HEK293 (cell line): ENCODE data around the gene MUTYH.

Experiments
- CTCF ChIA-PET: fragments of 350-600 bp; formaldehyde crosslinking; extraction: SDS; loops from one replicate; lab custom pipeline; 2021; ENCODE audit warnings: antibody characterized with exemption; lab: Yijun Ruan, JAX
- POLR2A ChIA-PET: fragments of 300-600 bp; formaldehyde crosslinking; extraction: SDS; loops from one replicate; lab custom pipeline; 2020; ENCODE audit warnings: antibody characterized with exemption, inconsistent platforms; lab: Yijun Ruan, JAX
- H3K27ac ChIP-seq: fragments of 200-500 bp; sonication (Bioruptor generic); 2 replicates; pipeline ENCODE4 v1.5.1; 2014; ENCODE audit warnings: low read depth, low read length, control low read depth, inconsistent platforms; ENCODE audit errors: extremely low read depth
- H3K36me3 ChIP-seq, 2 experiments: fragments of 200-500 bp in 1 of 2; sonication (Bioruptor generic) in 1 of 2; 1 replicate in 1 of 2; 2 replicates in 1 of 2; pipeline ENCODE4 v1.5.1; 2014 to 2017; ENCODE audit warnings: inconsistent platforms in 2 of 2, low read length in 2 of 2; ENCODE audit not compliant: control insufficient read depth in 2 of 2, insufficient read depth in 1 of 2
- H3K4me1 ChIP-seq: fragments of 200-500 bp; sonication (Bioruptor generic); 2 replicates; pipeline ENCODE4 v1.5.1; 2014; ENCODE audit warnings: mild to moderate bottlenecking, low read length, inconsistent platforms; ENCODE audit not compliant: control insufficient read depth, insufficient read depth
- H3K4me3 ChIP-seq: 2 replicates; pipeline ENCODE4 v1.5.1; 2011; ENCODE audit warnings: low read depth, mild to moderate bottlenecking, control low read depth, low read length, moderate library complexity
- H3K9me3 ChIP-seq: fragments of 200-500 bp; sonication (Bioruptor generic); 2 replicates; pipeline ENCODE4 v1.5.1; 2014; ENCODE audit warnings: low read depth, low read length, inconsistent platforms; ENCODE audit not compliant: control insufficient read depth, insufficient read depth
- IKZF3 ChIP-seq: fragments of 450-650 bp; IDR thresholded peaks from 2 replicates; pipeline ENCODE4 v1.5.0; 2018; ENCODE audit warnings: missing biosample characterization, mild to moderate bottlenecking, missing genetic modification characterization, moderate library complexity
- MEIS1 ChIP-seq: sonication (generic); formaldehyde crosslinking; IDR thresholded peaks from 2 replicates; pipeline ENCODE4 v1.8.1; 2022; ENCODE audit warnings: missing genetic modification reagents, mild to moderate bottlenecking, borderline replicate concordance
- SALL2 ChIP-seq: fragments of 450-650 bp; formaldehyde crosslinking; IDR thresholded peaks from 2 replicates; pipeline ENCODE4 v1.5.0; 2017; ENCODE audit warnings: missing biosample characterization, mild to moderate bottlenecking, missing genetic modification characterization, borderline replicate concordance
- ZBTB20 ChIP-seq: fragments of 450-650 bp; formaldehyde crosslinking; IDR thresholded peaks from 2 replicates; pipeline ENCODE4 v1.5.1; 2016; ENCODE audit warnings: missing biosample characterization, missing genetic modification characterization
- ZFP3 ChIP-seq: fragments of 450-650 bp; formaldehyde crosslinking; IDR thresholded peaks from 2 replicates; pipeline ENCODE4 v1.5.1; 2016; ENCODE audit warnings: low read depth, missing biosample characterization, missing genetic modification characterization
- ZFP37 ChIP-seq: fragments of 450-650 bp; formaldehyde crosslinking; IDR thresholded peaks from 2 replicates; pipeline ENCODE4 v1.5.1; 2016; ENCODE audit warnings: missing biosample characterization, missing genetic modification characterization
- ZFP69B ChIP-seq: fragments of 450-650 bp; formaldehyde crosslinking; IDR thresholded peaks from 2 replicates; pipeline ENCODE4 v1.5.1; 2016; ENCODE audit warnings: missing biosample characterization, missing genetic modification characterization
- ZNF10 ChIP-seq: fragments of 450-650 bp; formaldehyde crosslinking; IDR thresholded peaks from 2 replicates; pipeline ENCODE4 v1.5.1; 2017; ENCODE audit warnings: missing biosample characterization, missing genetic modification characterization
- ZNF23 ChIP-seq: fragments of 450-650 bp; formaldehyde crosslinking; IDR thresholded peaks from 2 replicates; pipeline ENCODE4 v1.5.1; 2016; ENCODE audit warnings: missing biosample characterization, missing genetic modification characterization, borderline replicate concordance
- ZNF324 ChIP-seq: fragments of 450-650 bp; formaldehyde crosslinking; IDR thresholded peaks from 2 replicates; pipeline ENCODE4 v1.5.1; 2016; ENCODE audit warnings: missing biosample characterization, missing genetic modification characterization
- ZNF404 ChIP-seq: fragments of 450-650 bp; formaldehyde crosslinking; IDR thresholded peaks from 2 replicates; pipeline ENCODE4 v1.5.1; 2017; ENCODE audit warnings: missing biosample characterization, missing genetic modification characterization
- ZNF426 ChIP-seq: fragments of 450-650 bp; formaldehyde crosslinking; IDR thresholded peaks from 2 replicates; pipeline ENCODE4 v1.5.1; 2017; ENCODE audit warnings: missing biosample characterization, missing genetic modification characterization, mild to moderate bottlenecking, inconsistent platforms, moderate library complexity
- ZNF473 ChIP-seq: fragments of 450-650 bp; formaldehyde crosslinking; IDR thresholded peaks from 2 replicates; pipeline ENCODE4 v1.5.1; 2017; ENCODE audit warnings: missing biosample characterization, missing genetic modification characterization
- ZNF776 ChIP-seq: fragments of 450-650 bp; formaldehyde crosslinking; IDR thresholded peaks from 2 replicates; pipeline ENCODE4 v1.5.0; 2017; ENCODE audit warnings: missing biosample characterization, missing genetic modification characterization, borderline replicate concordance
- ZNF792 ChIP-seq: fragments of 450-650 bp; formaldehyde crosslinking; IDR thresholded peaks from 2 replicates; pipeline ENCODE4 v1.5.1; 2016; ENCODE audit warnings: missing biosample characterization, missing genetic modification characterization
- TF ChIP-seq, protein P1 (sequence below): fragments of 450-650 bp; formaldehyde crosslinking; IDR thresholded peaks from 2 replicates; pipeline ENCODE4 v1.5.1; 2016; ENCODE audit warnings: missing biosample characterization, missing genetic modification characterization, low read depth
- TF ChIP-seq, protein P2 (sequence below): fragments of 450-650 bp; formaldehyde crosslinking; IDR thresholded peaks from 2 replicates; pipeline ENCODE4 v1.5.1; 2016; ENCODE audit warnings: missing biosample characterization, missing genetic modification characterization

Gene MUTYH

DNA sequence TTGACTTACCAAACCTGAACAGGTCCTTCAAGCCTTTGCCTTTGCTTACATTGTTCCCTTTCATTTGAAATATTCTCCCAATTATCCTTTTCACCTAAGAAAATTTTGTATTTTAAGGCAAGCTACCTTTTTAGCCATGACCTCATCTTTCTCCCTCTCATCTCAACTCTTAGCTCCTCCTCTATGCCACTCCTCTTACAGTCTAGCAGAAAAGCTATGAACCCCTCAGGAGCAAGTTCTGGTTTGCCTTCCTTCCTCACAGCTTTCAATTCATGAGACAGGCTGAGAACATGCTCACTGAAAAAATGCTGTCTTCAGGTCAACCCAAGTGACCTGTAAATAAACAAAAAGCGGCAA, 8.3 kb upstream of the MUTYH start:
- TF ChIP-seq, protein P1, sequence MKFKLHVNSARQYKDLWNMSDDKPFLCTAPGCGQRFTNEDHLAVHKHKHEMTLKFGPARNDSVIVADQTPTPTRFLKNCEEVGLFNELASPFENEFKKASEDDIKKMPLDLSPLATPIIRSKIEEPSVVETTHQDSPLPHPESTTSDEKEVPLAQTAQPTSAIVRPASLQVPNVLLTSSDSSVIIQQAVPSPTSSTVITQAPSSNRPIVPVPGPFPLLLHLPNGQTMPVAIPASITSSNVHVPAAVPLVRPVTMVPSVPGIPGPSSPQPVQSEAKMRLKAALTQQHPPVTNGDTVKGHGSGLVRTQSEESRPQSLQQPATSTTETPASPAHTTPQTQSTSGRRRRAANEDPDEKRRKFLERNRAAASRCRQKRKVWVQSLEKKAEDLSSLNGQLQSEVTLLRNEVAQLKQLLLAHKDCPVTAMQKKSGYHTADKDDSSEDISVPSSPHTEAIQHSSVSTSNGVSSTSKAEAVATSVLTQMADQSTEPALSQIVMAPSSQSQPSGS = peak; percentile 55; the same call in 1 of the 2 replicates
- no peak for TF ChIP-seq ZNF324
- TF ChIP-seq, all 188 proteins: peak for 1
- Histone ChIP-seq H3K4me1 (no peaks in the 10 kb centered on the region), H3K4me3 (no peak overlapping the region), H3K27ac (no peak overlapping the region), H3K36me3 (peaks cover 0 to 34% of the 10 kb centered on the region in 2 experiments; a peak in 2 of 3 replicates), H3K9me3 (no peaks in the 10 kb centered on the region)
- ChIA-PET POLR2A (interaction anchor here (0.8 to 3.0 kb wide), 7 partner anchors 8 to 627 kb away, joined by 3 to 31 read pairs (median 4); partner anchors contain the start of genes BTBD19, CCDC163, MMACHC and MUTYH), CTCF (interaction anchor here (0.9 to 4.3 kb wide), 4 partner anchors 8 to 163 kb away, joined by 3 to 23 read pairs (median 6); partner anchors contain the start of genes MUTYH and TOE1)

DNA sequence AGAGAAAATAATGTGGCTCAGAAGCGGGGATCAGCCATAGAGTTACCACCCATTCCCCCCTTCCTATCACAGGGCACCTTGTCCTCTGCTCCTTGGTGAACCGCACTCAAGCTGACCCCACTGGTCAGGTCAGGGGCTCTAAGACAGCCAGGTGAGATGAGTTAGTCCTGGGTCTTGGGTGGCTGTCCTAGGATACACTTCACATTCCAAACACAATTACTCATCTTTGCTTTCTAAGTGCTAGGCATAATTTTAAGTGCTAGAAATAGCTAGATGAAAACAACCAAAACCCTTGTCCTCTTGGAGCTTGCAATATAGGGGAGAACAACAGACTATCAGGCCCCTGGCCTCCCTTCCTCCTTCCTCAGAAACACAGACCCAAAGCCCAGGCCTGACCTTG, 7.8 kb upstream of the MUTYH start:
- H3K27ac ChIP-seq = no peak overlapping the region
- POLR2A ChIA-PET = interaction anchor here (0.8 to 3.0 kb wide), 7 partner anchors 8 to 626 kb away, joined by 3 to 31 read pairs (median 4); partner anchors contain the start of genes BTBD19, CCDC163, MMACHC and MUTYH
- peaks cover 0 to 40% of the 10 kb centered on the region in 2 experiments; a peak in 2 of 3 replicates for H3K36me3 ChIP-seq
- H3K9me3 ChIP-seq = no peaks in the 10 kb centered on the region
- CTCF ChIA-PET = interaction anchor here (0.9 to 4.3 kb wide), 5 partner anchors 7 to 164 kb away, joined by 3 to 23 read pairs (median 5); partner anchors contain the start of genes MUTYH and TOE1
- no peak overlapping the region for H3K4me3 ChIP-seq
- TF ChIP-seq ZFP37 (tag by site-specific recombination) (peak; percentile 63; the same call in 1 of the 2 replicates), ZNF23 (tag by site-specific recombination) (no peak)
- H3K4me1 ChIP-seq = no peaks in the 10 kb centered on the region

DNA sequence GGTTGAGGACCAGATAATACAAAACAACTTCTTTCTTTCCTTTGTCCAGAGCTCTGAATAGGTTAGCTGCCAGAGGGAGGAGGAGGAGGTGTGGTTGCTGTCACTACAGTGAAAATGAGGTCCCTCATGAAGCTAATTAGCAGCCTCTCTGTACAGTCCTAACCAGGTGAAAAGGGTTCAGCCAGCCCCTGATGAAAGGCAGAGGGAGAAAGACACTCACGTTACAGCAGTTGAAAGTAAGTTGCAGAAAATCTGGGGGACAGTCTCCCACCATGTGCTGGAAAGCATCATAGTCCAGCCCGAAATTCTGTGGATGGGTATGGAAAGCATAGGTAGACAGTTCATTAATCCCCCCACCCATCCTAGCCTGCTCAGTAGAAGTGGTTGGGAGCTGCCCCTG, 6.2 kb upstream of the MUTYH start:
- ChIA-PET CTCF (interaction anchor here (1.0 to 2.0 kb wide), 2 partner anchors 147 to 154 kb away, joined by 3 to 5 read pairs; no protein-coding TSS in a partner anchor), POLR2A (no interaction called here)
- TF ChIP-seq ZNF10 (tag by site-specific recombination) (peak; percentile 89), ZNF426 (tag by site-specific recombination) (no peak)
- H3K4me3 ChIP-seq = no peak overlapping the region
- no peaks in the 10 kb centered on the region for H3K9me3 ChIP-seq
- H3K4me1 ChIP-seq = no peaks in the 10 kb centered on the region
- H3K36me3 ChIP-seq = peaks cover 0 to 55% of the 10 kb centered on the region in 2 experiments; a peak in 2 of 3 replicates
- no peak overlapping the region for H3K27ac ChIP-seq

DNA sequence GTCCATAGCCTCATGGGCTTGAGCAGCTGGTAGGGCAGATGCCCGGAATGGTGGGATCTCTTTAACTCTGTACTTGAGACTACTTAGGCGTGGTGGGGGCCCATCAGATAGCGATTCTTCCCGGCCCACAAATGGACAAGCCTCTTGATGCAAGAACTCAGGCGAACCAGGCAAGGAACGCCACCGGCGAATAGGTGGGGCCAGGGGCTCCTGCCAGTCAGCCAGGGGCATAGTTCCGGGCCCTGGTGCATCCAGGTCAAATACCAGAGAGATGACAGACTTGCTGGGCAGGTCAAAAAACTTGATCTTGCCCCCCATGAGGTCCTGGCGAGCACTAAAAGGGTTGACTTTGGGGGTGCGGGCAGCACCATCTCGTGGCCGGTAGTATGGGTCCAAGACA, 4.8 kb upstream of the MUTYH start:
- Histone ChIP-seq H3K4me3 (no peak overlapping the region), H3K27ac (no peak overlapping the region), H3K9me3 (no peaks in the 10 kb centered on the region), H3K36me3 (peaks cover 0 to 63% of the 10 kb centered on the region in 2 experiments; a peak in 2 of 3 replicates), H3K4me1 (no peaks in the 10 kb centered on the region)
- ChIA-PET CTCF (interaction anchor here (1.5 to 2.0 kb wide), 2 partner anchors 148 kb away, joined by 4 to 5 read pairs; no protein-coding TSS in a partner anchor), POLR2A (interaction anchor here (0.8 kb wide), 1 partner anchor 146 kb away, joined by 3 read pairs; the partner anchor contains the start of gene TESK2)
- TF ChIP-seq ZFP3 (no peak), ZNF404 (tag by site-specific recombination) (no peak), ZNF776 (tag by site-specific recombination) (no peak), ZFP69B (no peak), MEIS1 (CRISPR knock-in tag) (no peak), ZNF473 (tag by site-specific recombination) (no peak), ZNF792 (tag by site-specific recombination) (no peak), IKZF3 (tag by site-specific recombination) (no peak), ZBTB20 (no peak), SALL2 (tag by site-specific recombination) (no peak)
- TF ChIP-seq, protein P2, sequence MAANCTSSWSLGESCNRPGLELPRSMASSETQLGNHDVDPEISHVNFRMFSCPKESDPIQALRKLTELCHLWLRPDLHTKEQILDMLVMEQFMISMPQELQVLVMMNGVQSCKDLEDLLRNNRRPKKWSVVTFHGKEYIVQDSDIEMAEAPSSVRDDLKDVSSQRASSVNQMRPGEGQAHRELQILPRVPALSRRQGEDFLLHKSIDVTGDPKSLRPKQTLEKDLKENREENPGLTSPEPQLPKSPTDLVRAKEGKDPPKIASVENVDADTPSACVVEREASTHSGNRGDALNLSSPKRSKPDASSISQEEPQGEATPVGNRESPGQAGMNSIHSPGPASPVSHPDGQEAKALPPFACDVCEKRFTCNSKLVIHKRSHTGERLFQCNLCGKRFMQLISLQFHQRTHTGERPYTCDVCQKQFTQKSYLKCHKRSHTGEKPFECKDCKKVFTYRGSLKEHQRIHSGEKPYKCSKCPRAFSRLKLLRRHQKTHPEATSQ (tag by site-specific recombination) = no peak
